Measurements from ENCODE around the gene EPHA1. TPM values are rescaled to one million over a fixed set of nuclear protein-coding genes. Genes with fewer than 3 reads are reported as not detected.

EPHA1 gene
- total RNA-seq, 1 donor from 2014 or later, result 0.52 TPM

Small RNA genes lying within 50 kb of the gene (small RNA-seq; reads per million reads assigned to genes)
- gene MIR6892, result 0.23 reads per million, percentile 10 among the genes with 10 or more reads in this experiment

Other genes with a start within 250 kb of the EPHA1 start
- not detected for gene TAS2R39, start 225.4 kb downstream of the EPHA1 start, total RNA-seq
- gene TAS2R40, start 186.8 kb downstream of the EPHA1 start, total RNA-seq, result not detected
- 61.6 TPM for gene GSTK1, start 145.4 kb downstream of the EPHA1 start, total RNA-seq
- 1.0 TPM for gene TMEM139, start 123.9 kb downstream of the EPHA1 start, total RNA-seq
- 9.4 TPM for gene CASP2, start 120.5 kb downstream of the EPHA1 start, total RNA-seq
- 4.7 TPM for gene CLCN1, start 92.7 kb downstream of the EPHA1 start, total RNA-seq
- 1.0 TPM for gene FAM131B, start 46.1 kb downstream of the EPHA1 start, total RNA-seq
- 17.7 TPM for gene ZYX, start 27.5 kb downstream of the EPHA1 start, total RNA-seq
- gene TAS2R60, start 34.6 kb upstream of the EPHA1 start, total RNA-seq, result not detected
- gene TAS2R41, start 69.0 kb upstream of the EPHA1 start, total RNA-seq, result not detected
- under 0.01 TPM for gene CTAGE15, start 162.9 kb upstream of the EPHA1 start, total RNA-seq
- gene TCAF2, start 212.1 kb upstream of the EPHA1 start, total RNA-seq, result 2.1 TPM